K562 (cell line): ENCODE data around the gene MLLT11. TPM values are rescaled to one million over a fixed set of nuclear protein-coding genes. Genes with fewer than 3 reads are reported as not detected.

Experiments
- ARID2 ChIP-seq: fragments of 450-650 bp; IDR thresholded peaks from 2 replicates; pipeline ENCODE4 v1.6.1; 2017; ENCODE audit warnings: antibody characterized with exemption, mild to moderate bottlenecking
- BRF2 ChIP-seq: IDR thresholded peaks from 3 replicates; pipeline ENCODE4 v1.6.1; 2011; ENCODE audit warnings: borderline replicate concordance, mild to moderate bottlenecking; ENCODE audit not compliant: insufficient read length, insufficient read depth
- CBFA2T2 ChIP-seq: fragments of 450-650 bp; conservative IDR thresholded peaks from 2 replicates; pipeline ENCODE4 v1.6.1; 2017; ENCODE audit warnings: mild to moderate bottlenecking
- CHD4 ChIP-seq: fragments of 200-600 bp; sonication (generic); IDR thresholded peaks from 3 replicates; pipeline ENCODE4 v1.6.1; 2012; ENCODE audit warnings: low read depth, mild to moderate bottlenecking, mixed read lengths, low read length, inconsistent platforms; ENCODE audit not compliant: insufficient read depth, insufficient replicate concordance, poor library complexity, severe bottlenecking
- CREB3L1 ChIP-seq: fragments of 450-650 bp; IDR thresholded peaks from 2 replicates; pipeline ENCODE4 v1.6.1; 2014; ENCODE audit warnings: low read depth, mild to moderate bottlenecking, moderate library complexity, borderline replicate concordance
- DDX20 ChIP-seq: fragments of 450-650 bp; IDR thresholded peaks from 2 replicates; pipeline ENCODE4 v1.6.1; 2016; ENCODE audit warnings: missing genetic modification characterization, low read depth, mild to moderate bottlenecking, missing compliant biosample characterization, moderate library complexity
- FIP1L1 ChIP-seq: fragments of 200-400 bp; formaldehyde crosslinking; IDR thresholded peaks from 2 replicates; pipeline ENCODE4 v1.6.1; 2018; ENCODE audit warnings: mild to moderate bottlenecking, low read depth, low read length; ENCODE audit not compliant: poor library complexity, severe bottlenecking
- HDAC8 ChIP-seq: fragments of 450-650 bp; IDR thresholded peaks from 2 replicates; pipeline ENCODE4 v1.6.1; 2016; ENCODE audit warnings: mild to moderate bottlenecking, missing genetic modification characterization, moderate library complexity, missing compliant biosample characterization
- HINFP ChIP-seq: fragments of 450-650 bp; conservative IDR thresholded peaks from 2 replicates; pipeline ENCODE4 v1.6.1; 2016; ENCODE audit warnings: missing genetic modification characterization, low read depth, mild to moderate bottlenecking, control low read depth, missing compliant biosample characterization
- HNRNPK ChIP-seq: fragments of 200-400 bp; formaldehyde crosslinking; IDR thresholded peaks from one replicate; pipeline ENCODE4 v1.6.1; 2018; ENCODE audit warnings: mild to moderate bottlenecking, low read depth, low read length; ENCODE audit not compliant: poor library complexity, severe bottlenecking
- MEF2A ChIP-seq: IDR thresholded peaks from 2 replicates; pipeline ENCODE4 v1.6.1; 2011; ENCODE audit warnings: low read depth, mild to moderate bottlenecking, low read length, moderate library complexity; ENCODE audit not compliant: control insufficient read depth
- MTF1 ChIP-seq: fragments of 250-450 bp; sonication (Bioruptor Pico); IDR thresholded peaks from 2 replicates; pipeline ENCODE4 v1.9.0; 2021; ENCODE audit warnings: moderate library complexity, mild to moderate bottlenecking, inconsistent platforms, borderline replicate concordance
- NFIC ChIP-seq: fragments of 450-650 bp; IDR thresholded peaks from 2 replicates; pipeline ENCODE4 v1.6.1; 2017; ENCODE audit warnings: mild to moderate bottlenecking, inconsistent platforms
- SP2 ChIP-seq: IDR thresholded peaks from 2 replicates; pipeline ENCODE4 v1.6.1; 2011; ENCODE audit warnings: mild to moderate bottlenecking, low read depth, low read length, moderate library complexity; ENCODE audit not compliant: poor library complexity, severe bottlenecking; ENCODE audit errors: extremely low read depth
- SRF ChIP-seq, 2 experiments: fragments of 250-450, 450-650 bp in 1 of 2; sonication (Bioruptor Pico) in 1 of 2; sonication (generic) in 1 of 2; formaldehyde crosslinking; IDR thresholded peaks; 2 replicates each; pipeline versions ENCODE4 v1.5.0 to v1.5.1; 2020 to 2022; ENCODE audit warnings: mild to moderate bottlenecking in 1 of 2, missing genetic modification reagents in 1 of 2
- STAT5B ChIP-seq: fragments of 250-450 bp; sonication (Bioruptor Pico); IDR thresholded peaks from 2 replicates; pipeline ENCODE4 v1.8.0; 2021; ENCODE audit warnings: mild to moderate bottlenecking, inconsistent platforms
- TAF9B ChIP-seq: fragments of 450-650 bp; IDR thresholded peaks from 2 replicates; pipeline ENCODE4 v1.6.1; 2018; ENCODE audit warnings: mild to moderate bottlenecking; ENCODE audit not compliant: partially characterized antibody
- ZNF232 ChIP-seq: sonication (generic); formaldehyde crosslinking; IDR thresholded peaks from 2 replicates; pipeline ENCODE4 v1.8.0; 2022; ENCODE audit warnings: mild to moderate bottlenecking, missing genetic modification reagents
- ZNF512 ChIP-seq: IDR thresholded peaks from 2 replicates; pipeline ENCODE4 v1.6.1; 2016; ENCODE audit warnings: missing genetic modification characterization, missing compliant biosample characterization
- ZNF583 ChIP-seq: fragments of 250-450 bp; sonication (Bioruptor Pico); IDR thresholded peaks from 2 replicates; pipeline ENCODE4 v1.4.0; 2020
- ZNF695 ChIP-seq: fragments of 450-650 bp; formaldehyde crosslinking; IDR thresholded peaks from 2 replicates; pipeline ENCODE4 v1.4.0; 2020; ENCODE audit warnings: mild to moderate bottlenecking, moderate library complexity
- ZNF764 ChIP-seq: fragments of 250-450 bp; sonication (Bioruptor Pico); IDR thresholded peaks from 2 replicates; pipeline ENCODE4 v1.4.0; 2020; ENCODE audit warnings: low read depth, mild to moderate bottlenecking, moderate library complexity
- polyA plus RNA-seq, 8 experiments: library from polyadenylated mRNA; depleted of rRNA in 4 of 8; stranded (reverse) in 5 of 8; unstranded in 3 of 8; fragments of >200 nt; fragmentation: Nextera tagmentation in 2 of 8; fragmentation: Illumina TruSeq in 1 of 8; extraction: Ambion mirVana in 2 of 8; extraction: Trizol in 1 of 8; gene quantifications; 2 replicates each; pipeline versions ENCODE4 v1.2.1 to v1.2.3, GENCODE V29; 2011 to 2014; ENCODE audit warnings: inconsistent platforms in 1 of 8, missing spikeins in 1 of 8
- total RNA-seq, 7 experiments: library from RNA; depleted of rRNA in 6 of 7; stranded (reverse); fragments of >200 nt in 6 of 7; fragmentation: Illumina TruSeq in 2 of 7; extraction: Trizol in 2 of 7; gene quantifications; 2 replicates each; pipeline versions ENCODE4 v1.2.1 to v1.2.3, GENCODE V29; 2011 to 2021; ENCODE audit warnings: low replicate concordance in 1 of 7

MLLT11 gene
- total and polyA plus RNA-seq, 9 of the 15 experiments (the other 6 are each of a cell fraction or from before 2014, with no cell fraction given): 12.1 to 91.0 (median 22.0) TPM

- TF ChIP-seq CBFA2T2 (no peak), HINFP (no peak), ARID2 (no peak), SRF (CRISPR knock-in tag; IDR thresholded peaks at IDR 0.05) (no peak), TAF9B (peak; percentile 97), CHD4 (no peak), NFIC (peak; percentile 74), ZNF512 (tag) (no peak), DDX20 (tag) (no peak), HNRNPK (no peak), ZNF583 (CRISPR knock-in tag) (no peak), MTF1 (no peak), ZNF695 (CRISPR knock-in tag) (no peak), MEF2A (no peak), SP2 (no peak), ZNF232 (CRISPR knock-in tag) (no peak), HDAC8 (tag) (peak; percentile 78), FIP1L1 (no peak), BRF2 (no peak), STAT5B (CRISPR knock-in tag) (no peak), ZNF764 (CRISPR knock-in tag) (no peak), CREB3L1 (peak; percentile 90)
Measured at GRCh38 chr1:151070474-151071276, 10.5 kb downstream of the MLLT11 start, which contains the start of gene GABPB2 (continued).
